Endothelial cell of umbilical vein (primary cell): ENCODE data around the gene BCL2L14. TPM values are rescaled to one million over a fixed set of nuclear protein-coding genes. Genes with fewer than 3 reads are reported as not detected.

Experiments
- BruUV-seq: library from RNA; stranded (reverse); fragments of 400-500 nt; replicated peaks from 2 replicates; lab custom pipeline; 2021; lab: Mats Ljungman, UMichigan
- CTCF ChIA-PET: fragments of 300-600, 350-600 bp; sonication (Branson Sonifier 250); formaldehyde crosslinking; loops from one replicate; lab custom pipeline; 2021; ENCODE audit warnings: antibody characterized with exemption, inconsistent platforms; lab: Charles Lee
- POLR2A ChIA-PET: fragments of 300-600, 350-600 bp; sonication (Branson Sonifier 250); formaldehyde crosslinking; loops from one replicate; lab custom pipeline; 2021; ENCODE audit warnings: antibody characterized with exemption, inconsistent platforms; lab: Charles Lee
- DNase-seq: peaks from one replicate; pipeline ENCODE4 v3.0.0-alpha.2; 2011; ENCODE audit warnings: low read depth, low spot score
- FAIRE-seq: peaks from 2 replicates; lab custom pipeline; 2011; peaks lifted over from hg19 to GRCh38; lab: Jason Lieb, UNC
- H2AFZ ChIP-seq: 2 replicates; pipeline ENCODE4 v1.6.0; 2012; ENCODE audit warnings: low read depth, low read length, control low read depth, inconsistent platforms
- H3K27ac ChIP-seq: 2 replicates; pipeline ENCODE4 v1.5.1; 2011; ENCODE audit warnings: low read depth, mild to moderate bottlenecking, control low read depth, low read length, moderate library complexity; ENCODE audit not compliant: insufficient read depth
- H3K27me3 ChIP-seq, 2 experiments: 2 replicates each; pipeline versions ENCODE4 v1.6.0 to v1.6.1; 2011; ENCODE audit warnings: low read length in 2 of 2, mixed read lengths in 1 of 2; ENCODE audit not compliant: control insufficient read depth in 2 of 2, insufficient read depth in 2 of 2
- H3K36me3 ChIP-seq, 2 experiments: 2 replicates in 1 of 2; 3 replicates in 1 of 2; pipeline ENCODE4 v1.5.1; 2011; ENCODE audit warnings: low read length in 2 of 2, mild to moderate bottlenecking in 1 of 2, moderate library complexity in 1 of 2; ENCODE audit not compliant: control insufficient read depth in 2 of 2, insufficient read depth in 2 of 2; ENCODE audit errors: extremely low read depth in 1 of 2
- H3K4me1 ChIP-seq: 3 replicates; pipeline ENCODE4 v1.5.1; 2011; ENCODE audit warnings: mild to moderate bottlenecking, low read length; ENCODE audit not compliant: control insufficient read depth, insufficient read depth; ENCODE audit errors: extremely low read depth
- H3K4me2 ChIP-seq: 2 replicates; pipeline ENCODE4 v1.6.1; 2011; ENCODE audit warnings: low read length, control low read depth, mixed read lengths; ENCODE audit not compliant: insufficient read depth
- H3K4me3 ChIP-seq, 3 experiments: fragments of 200-600 bp in 1 of 3; sonication (generic), shearing (Covaris generic) in 1 of 3; replicated peaks in 1 of 3; 2 replicates each; pipeline ENCODE4 v1.5.1; 2011 to 2016; ENCODE audit warnings: control low read depth in 3 of 3, low read length in 3 of 3, mild to moderate bottlenecking in 2 of 3, inconsistent platforms in 1 of 3, low read depth in 1 of 3, moderate library complexity in 1 of 3; ENCODE audit not compliant: insufficient read depth in 1 of 3
- H3K79me2 ChIP-seq: 2 replicates; pipeline ENCODE4 v1.6.0; 2012; ENCODE audit warnings: low read length, inconsistent platforms; ENCODE audit not compliant: control insufficient read depth, insufficient read depth
- H3K9ac ChIP-seq: replicated peaks from 2 replicates; pipeline ENCODE3; 2011; ENCODE audit warnings: low read length, control low read depth; ENCODE audit not compliant: insufficient read depth; ENCODE audit errors: extremely low read depth
- H3K9me1 ChIP-seq: replicated peaks from 3 replicates; pipeline ENCODE4 v1.6.0; 2011; ENCODE audit warnings: mild to moderate bottlenecking, low read length; ENCODE audit not compliant: control insufficient read depth, insufficient read depth; ENCODE audit errors: extremely low read depth
- H3K9me3 ChIP-seq: replicated peaks from 2 replicates; pipeline ENCODE4 v1.5.1; 2012; ENCODE audit warnings: low read length, inconsistent platforms; ENCODE audit not compliant: control insufficient read depth, insufficient read depth
- H4K20me1 ChIP-seq: replicated peaks from 2 replicates; pipeline ENCODE3; 2011; ENCODE audit warnings: mild to moderate bottlenecking, low read length; ENCODE audit not compliant: control insufficient read depth, insufficient read depth; ENCODE audit errors: extremely low read depth
- EZH2 ChIP-seq: IDR thresholded peaks from 2 replicates; pipeline ENCODE4 v1.6.1; 2012; ENCODE audit warnings: borderline replicate concordance, low read depth, mild to moderate bottlenecking, moderate library complexity, low read length, inconsistent platforms; ENCODE audit not compliant: severe bottlenecking
- FOS ChIP-seq: IDR thresholded peaks from 2 replicates; pipeline ENCODE4 v1.6.1; 2011; ENCODE audit warnings: mild to moderate bottlenecking, low read length, moderate library complexity, borderline replicate concordance; ENCODE audit not compliant: insufficient read depth
- GATA2 ChIP-seq: IDR thresholded peaks from 2 replicates; pipeline ENCODE4 v1.7.0; 2011; ENCODE audit warnings: low read depth, mild to moderate bottlenecking, moderate library complexity, mixed read lengths, low read length; ENCODE audit not compliant: insufficient read length, insufficient read depth
- JUN ChIP-seq: IDR thresholded peaks from 2 replicates; pipeline ENCODE4 v1.6.1; 2011; ENCODE audit warnings: borderline replicate concordance, low read depth; ENCODE audit not compliant: insufficient read length, insufficient read depth
- POLR2AphosphoS5 ChIP-seq: IDR thresholded peaks from 2 replicates; pipeline ENCODE4 v1.6.1; 2012; ENCODE audit warnings: low read depth, mild to moderate bottlenecking, control low read depth, low read length, moderate library complexity; ENCODE audit not compliant: insufficient read depth
- dilution Hi-C: fragments of 300-500 bp; cut with MboI; formaldehyde crosslinking; loops from one replicate; pipeline ENCODE4 v1.15.0; 2019; ENCODE audit warnings: low sequenced_read_pairs; ENCODE audit not compliant: extremely low pct_ligation_motif_present
- intact Hi-C: fragments of 100-400 bp; cut with micrococcal nuclease; formaldehyde crosslinking; loops from one replicate; pipeline ENCODE4 v1.10.0; 2022
- polyA plus RNA-seq, 4 experiments: library from polyadenylated mRNA; depleted of rRNA in 3 of 4; stranded (reverse) in 3 of 4; unstranded in 1 of 4; fragments of >200 nt; gene quantifications; 2 replicates each; pipeline versions ENCODE4 v1.2.1 to v1.2.3, GENCODE V29; 2011 to 2012; ENCODE audit warnings: missing spikeins in 1 of 4
- total RNA-seq: library from RNA; stranded (reverse); gene quantifications from 2 replicates; pipeline ENCODE4 v1.2.3, GENCODE V29; 2021
- TF ChIP-seq, protein P1 (sequence below), 2 donors: IDR thresholded peaks; 1 replicate in 1 of 2; 2 replicates in 1 of 2; pipeline ENCODE4 v1.5.1; 2011; ENCODE audit warnings: low read length in 2 of 2, mild to moderate bottlenecking in 2 of 2, moderate library complexity in 2 of 2, control low read depth in 1 of 2, inconsistent platforms in 1 of 2, low read depth in 1 of 2; ENCODE audit not compliant: insufficient read depth in 1 of 2; ENCODE audit errors: extremely low read depth in 1 of 2
- TF ChIP-seq, protein P2 (sequence below): IDR thresholded peaks from 2 replicates; pipeline ENCODE4 v1.6.1; 2011; ENCODE audit not compliant: insufficient read depth, insufficient read length

BCL2L14 gene
- total and polyA plus RNA-seq, 2 donors (not counting 3 experiments of a cell fraction or from before 2014, with no cell fraction given), result not detected

DNA sequence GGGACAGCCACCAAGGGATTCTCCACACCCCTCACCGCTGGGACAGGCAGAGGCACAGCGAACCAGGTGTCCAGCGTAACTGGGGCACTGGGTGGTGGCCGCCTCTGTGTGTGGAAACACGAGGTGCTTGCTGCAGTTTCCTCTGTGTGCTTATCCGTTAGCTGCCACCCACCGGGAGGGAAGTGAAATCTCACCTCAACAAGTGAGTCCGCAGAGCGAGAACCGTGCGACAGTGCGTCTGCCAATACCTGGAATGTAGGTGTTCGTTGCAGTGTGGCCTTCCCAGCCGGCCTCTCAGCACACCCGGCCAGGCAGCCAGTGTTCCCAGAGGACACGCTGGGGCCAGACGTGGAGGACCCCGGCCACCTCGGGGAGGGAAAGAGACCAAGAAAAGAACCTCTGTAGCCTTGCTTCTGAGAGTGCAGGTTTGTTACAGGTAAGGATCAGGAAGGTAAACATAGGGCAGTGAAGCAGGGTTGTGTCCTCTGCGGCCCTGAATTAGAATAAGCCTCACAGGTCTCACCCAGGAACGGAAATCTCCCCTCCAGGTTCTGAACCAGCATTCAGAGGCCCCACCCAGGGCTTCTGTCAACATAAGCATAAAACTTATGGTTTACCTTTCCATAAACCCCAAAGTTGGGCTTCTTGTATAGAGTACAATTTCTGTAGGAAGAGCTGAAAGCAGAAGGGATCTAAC lies 1.5 kb downstream of the BCL2L14 start:
- no peaks in the 10 kb centered on the region for H3K4me1 ChIP-seq
- H3K9me1 ChIP-seq, result no peaks in the 10 kb centered on the region
- no peak for TF ChIP-seq EZH2
- dilution Hi-C loops (no loop called here), intact Hi-C loops (no loop called here)
- H3K4me2 ChIP-seq, result no peak overlapping the region
- no peaks in the 10 kb centered on the region for H4K20me1 ChIP-seq
- DNase-seq (no peak), FAIRE-seq (no peak)
- H3K9ac ChIP-seq, result no peak overlapping the region
- H2AFZ ChIP-seq, result no peak overlapping the region
- H3K27ac ChIP-seq, result no peak overlapping the region
- ChIA-PET CTCF (interaction anchor here (1.0 to 1.6 kb wide), 3 partner anchors 9 to 109 kb away, joined by 3 to 4 read pairs (median 4); no protein-coding TSS in a partner anchor), POLR2A (no interaction called here)
- H3K4me3 ChIP-seq, result no peak overlapping the region
- H3K27me3 ChIP-seq, result peaks cover 12 to 20% of the 10 kb centered on the region in 2 experiments
- no TSS peak for BruUV-seq
- no peaks in the 10 kb centered on the region for H3K36me3 ChIP-seq
- no peaks in the 10 kb centered on the region for H3K79me2 ChIP-seq
- no peaks in the 10 kb centered on the region for H3K9me3 ChIP-seq

DNA sequence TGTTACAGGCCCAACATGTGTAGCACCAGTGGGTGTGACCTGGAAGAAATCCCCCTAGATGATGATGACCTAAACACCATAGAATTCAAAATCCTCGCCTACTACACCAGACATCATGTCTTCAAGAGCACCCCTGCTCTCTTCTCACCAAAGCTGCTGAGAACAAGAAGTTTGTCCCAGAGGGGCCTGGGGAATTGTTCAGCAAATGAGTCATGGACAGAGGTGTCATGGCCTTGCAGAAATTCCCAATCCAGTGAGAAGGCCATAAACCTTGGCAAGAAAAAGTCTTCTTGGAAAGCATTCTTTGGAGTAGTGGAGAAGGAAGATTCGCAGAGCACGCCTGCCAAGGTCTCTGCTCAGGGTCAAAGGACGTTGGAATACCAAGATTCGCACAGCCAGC lies 8.6 kb downstream of the BCL2L14 start:
- no peak for TF ChIP-seq POLR2AphosphoS5
- TF ChIP-seq FOS, result no peak
- TF ChIP-seq, protein P1, sequence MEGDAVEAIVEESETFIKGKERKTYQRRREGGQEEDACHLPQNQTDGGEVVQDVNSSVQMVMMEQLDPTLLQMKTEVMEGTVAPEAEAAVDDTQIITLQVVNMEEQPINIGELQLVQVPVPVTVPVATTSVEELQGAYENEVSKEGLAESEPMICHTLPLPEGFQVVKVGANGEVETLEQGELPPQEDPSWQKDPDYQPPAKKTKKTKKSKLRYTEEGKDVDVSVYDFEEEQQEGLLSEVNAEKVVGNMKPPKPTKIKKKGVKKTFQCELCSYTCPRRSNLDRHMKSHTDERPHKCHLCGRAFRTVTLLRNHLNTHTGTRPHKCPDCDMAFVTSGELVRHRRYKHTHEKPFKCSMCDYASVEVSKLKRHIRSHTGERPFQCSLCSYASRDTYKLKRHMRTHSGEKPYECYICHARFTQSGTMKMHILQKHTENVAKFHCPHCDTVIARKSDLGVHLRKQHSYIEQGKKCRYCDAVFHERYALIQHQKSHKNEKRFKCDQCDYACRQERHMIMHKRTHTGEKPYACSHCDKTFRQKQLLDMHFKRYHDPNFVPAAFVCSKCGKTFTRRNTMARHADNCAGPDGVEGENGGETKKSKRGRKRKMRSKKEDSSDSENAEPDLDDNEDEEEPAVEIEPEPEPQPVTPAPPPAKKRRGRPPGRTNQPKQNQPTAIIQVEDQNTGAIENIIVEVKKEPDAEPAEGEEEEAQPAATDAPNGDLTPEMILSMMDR (IDR thresholded peaks at IDR 0.05; ENCODE audit: extremely low read depth in 1 of 2, insufficient read depth in 1 of 2, low read depth in 1 of 2, low read length in 2 of 2), result no peak
- TF ChIP-seq EZH2, result no peak
- no peak for TF ChIP-seq GATA2
- TF ChIP-seq, protein P2, sequence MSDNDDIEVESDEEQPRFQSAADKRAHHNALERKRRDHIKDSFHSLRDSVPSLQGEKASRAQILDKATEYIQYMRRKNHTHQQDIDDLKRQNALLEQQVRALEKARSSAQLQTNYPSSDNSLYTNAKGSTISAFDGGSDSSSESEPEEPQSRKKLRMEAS, result no peak
- no peak for TF ChIP-seq JUN
- intact Hi-C loops (no loop called here), dilution Hi-C loops (loop anchor here (25.0 kb wide), 1 partner anchor 258 kb away; no protein-coding TSS in a partner anchor)
- H3K9me3 ChIP-seq, result no peaks in the 10 kb centered on the region
- peaks cover 5% of the 10 kb centered on the region for H3K4me1 ChIP-seq
- no peak overlapping the region for H3K9ac ChIP-seq
- H3K4me3 ChIP-seq, result no peak overlapping the region
- ChIA-PET CTCF (interaction anchor here (6.9 kb wide), 1 partner anchor 248 kb away, joined by 155 read pairs; no protein-coding TSS in a partner anchor), POLR2A (no interaction called here)
- no peak for DNase-seq
- no peaks in the 10 kb centered on the region for H4K20me1 ChIP-seq
- H3K36me3 ChIP-seq, result no peaks in the 10 kb centered on the region
- peaks cover 0 to 3% of the 10 kb centered on the region in 2 experiments for H3K27me3 ChIP-seq
- no peak overlapping the region for H2AFZ ChIP-seq
- H3K79me2 ChIP-seq, result no peaks in the 10 kb centered on the region
- BruUV-seq, result no TSS peak
- FAIRE-seq, result no peak
- H3K4me2 ChIP-seq, result no peak overlapping the region
- no peak overlapping the region for H3K27ac ChIP-seq
- H3K9me1 ChIP-seq, result no peaks in the 10 kb centered on the region
